Neural cell (in vitro differentiated cells): ENCODE data around the gene OR2F2. TPM values are rescaled to one million over a fixed set of nuclear protein-coding genes. Genes with fewer than 3 reads are reported as not detected.

ENCODE experiments used
- H2AFZ ChIP-seq: fragments of 200-600, 300-800 bp; sonication (generic), shearing (Covaris generic); 2 replicates; pipeline ENCODE4 v1.6.0; 2014; ENCODE audit warnings: low read depth, mild to moderate bottlenecking, antibody characterized with exemption, low read length, moderate library complexity
- H3F3A ChIP-seq: fragments of 200-600 bp; shearing (Covaris generic); 2 replicates; pipeline ENCODE4 v1.6.1; 2016; ENCODE audit warnings: mild to moderate bottlenecking, moderate library complexity, mixed read lengths, antibody characterized with exemption, low read length; ENCODE audit not compliant: insufficient read depth, poor library complexity, severe bottlenecking
- H3K27ac ChIP-seq: fragments of 200-600, 300-800 bp; sonication (generic), shearing (Covaris generic); 2 replicates; pipeline ENCODE4 v1.5.1; 2014; ENCODE audit warnings: mild to moderate bottlenecking, low read length, moderate library complexity
- H3K27me3 ChIP-seq: fragments of 300-800, 200-600 bp; sonication (generic), shearing (Covaris generic); 2 replicates; pipeline ENCODE4 v1.6.0; 2014; ENCODE audit warnings: mild to moderate bottlenecking, low read depth, low read length, moderate library complexity; ENCODE audit not compliant: insufficient read depth
- H3K36me3 ChIP-seq: fragments of 300-800, 200-600 bp; sonication (generic), shearing (Covaris generic); 2 replicates; pipeline ENCODE4 v1.5.1; 2014; ENCODE audit warnings: mild to moderate bottlenecking, antibody characterized with exemption, low read length, moderate library complexity; ENCODE audit not compliant: insufficient read depth
- H3K4me2 ChIP-seq: fragments of 300-800, 200-600 bp; sonication (generic), shearing (Covaris generic); 2 replicates; pipeline ENCODE4 v1.6.0; 2014; ENCODE audit warnings: mild to moderate bottlenecking, low read length
- H3K4me3 ChIP-seq: fragments of 300-800, 200-600 bp; sonication (generic), shearing (Covaris generic); 2 replicates; pipeline ENCODE4 v1.5.1; 2014; ENCODE audit warnings: mild to moderate bottlenecking, low read length, moderate library complexity
- H3K79me2 ChIP-seq: fragments of 200-600 bp; shearing (Covaris generic); replicated peaks from 2 replicates; pipeline ENCODE4 v1.6.0; 2014; ENCODE audit warnings: mild to moderate bottlenecking, low read length, moderate library complexity; ENCODE audit not compliant: insufficient read depth
- H3K9ac ChIP-seq: fragments of 300-800, 200-600 bp; sonication (generic), shearing (Covaris generic); 2 replicates; pipeline ENCODE4 v1.6.1; 2016; ENCODE audit warnings: mild to moderate bottlenecking, low read length, mixed read lengths
- H3K9me2 ChIP-seq: fragments of 200-600 bp; shearing (Covaris generic); 2 replicates; pipeline ENCODE4 v1.6.1; 2016; ENCODE audit warnings: mild to moderate bottlenecking, low read length, mixed read lengths; ENCODE audit not compliant: insufficient read depth
- H3K9me3 ChIP-seq: fragments of 200-600, 300-800 bp; sonication (generic), shearing (Covaris generic); 2 replicates; pipeline ENCODE4 v1.6.1; 2016; ENCODE audit warnings: mild to moderate bottlenecking, mixed run types, low read length, moderate library complexity, mixed read lengths
- H4K20me1 ChIP-seq: fragments of 200-600 bp; shearing (Covaris generic); 2 replicates; pipeline ENCODE4 v1.6.1; 2016; ENCODE audit warnings: mild to moderate bottlenecking, mixed run types; ENCODE audit not compliant: insufficient read depth
- EP300 ChIP-seq: fragments of 450-650 bp; conservative IDR thresholded peaks from 2 replicates; pipeline ENCODE4 v1.6.1; 2014; ENCODE audit warnings: antibody characterized with exemption, mild to moderate bottlenecking, moderate library complexity; ENCODE audit not compliant: poor library complexity, severe bottlenecking
- EZH2 ChIP-seq: fragments of 200-600, 300-800 bp; shearing (Covaris generic), sonication (generic); IDR thresholded peaks from 2 replicates; pipeline ENCODE4 v1.6.1; 2014; ENCODE audit warnings: antibody characterized with exemption, low read length, borderline replicate concordance, mild to moderate bottlenecking; ENCODE audit not compliant: insufficient read depth, poor library complexity, severe bottlenecking
- MXI1 ChIP-seq: fragments of 450-650 bp; conservative IDR thresholded peaks from 2 replicates; pipeline ENCODE4 v1.6.1; 2014; ENCODE audit warnings: antibody characterized with exemption, mild to moderate bottlenecking; ENCODE audit not compliant: poor library complexity, severe bottlenecking
- POLR2AphosphoS5 ChIP-seq: IDR thresholded peaks from 2 replicates; pipeline ENCODE4 v1.6.1; 2012
- RAD21 ChIP-seq: fragments of 450-650 bp; conservative IDR thresholded peaks from 2 replicates; pipeline ENCODE4 v1.6.1; 2014; ENCODE audit warnings: antibody characterized with exemption, mild to moderate bottlenecking, moderate library complexity
- REST ChIP-seq: IDR thresholded peaks from 2 replicates; pipeline ENCODE4 v1.6.1; 2012; ENCODE audit warnings: borderline replicate concordance
- SMC3 ChIP-seq: fragments of 450-650 bp; conservative IDR thresholded peaks from 2 replicates; pipeline ENCODE4 v1.6.1; 2014; ENCODE audit warnings: antibody characterized with exemption, mild to moderate bottlenecking, moderate library complexity; ENCODE audit not compliant: poor library complexity
- TAF1 ChIP-seq: IDR thresholded peaks from 2 replicates; pipeline ENCODE4 v1.6.1; 2012; ENCODE audit warnings: low read depth
- polyA plus RNA-seq: library from polyadenylated mRNA; depleted of rRNA; stranded (reverse); fragments of >200 nt; gene quantifications from 2 replicates; pipeline ENCODE4 v1.2.3, GENCODE V29; 2014

OR2F2 gene
- polyA plus RNA-seq, 1 donor from 2014 or later, result not detected

DNA sequence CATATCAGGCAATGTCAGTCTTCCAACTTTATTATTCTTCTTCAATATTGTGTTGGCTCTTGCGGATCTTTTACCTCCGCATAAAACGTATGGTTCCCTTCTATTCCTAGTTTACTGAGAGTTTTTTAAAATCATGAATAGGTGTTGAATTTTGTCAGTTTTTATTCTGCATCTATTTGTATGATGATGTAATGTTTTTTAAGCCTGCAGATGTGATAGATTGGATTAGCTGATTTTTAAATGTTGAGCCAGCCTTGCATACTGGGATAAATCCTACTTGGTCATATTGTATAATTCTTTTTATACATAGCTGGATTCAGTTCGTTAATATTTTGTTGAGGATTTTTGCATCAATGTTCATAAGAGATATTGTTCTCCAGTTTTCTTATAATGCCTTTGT, 10.4 kb downstream of the OR2F2 start:
- H3K36me3 ChIP-seq, result no peaks in the 10 kb centered on the region
- H4K20me1 ChIP-seq, result no peaks in the 10 kb centered on the region
- no peaks in the 10 kb centered on the region for H3K79me2 ChIP-seq
- no peaks in the 10 kb centered on the region for H3K9me3 ChIP-seq
- no peak overlapping the region for H3K4me3 ChIP-seq
- H3K9me2 ChIP-seq, result no peaks in the 10 kb centered on the region
- no peak overlapping the region for H3K4me2 ChIP-seq
- H3K27ac ChIP-seq, result no peak overlapping the region
- H3K9ac ChIP-seq, result no peak overlapping the region
- no peaks in the 10 kb centered on the region for H3K27me3 ChIP-seq
- H2AFZ ChIP-seq, result no peak overlapping the region
- no peaks in the 10 kb centered on the region for H3F3A ChIP-seq
- TF ChIP-seq TAF1 (no peak), MXI1 (no peak), REST (no peak), EP300 (no peak), EZH2 (no peak), POLR2AphosphoS5 (no peak), RAD21 (no peak)

DNA sequence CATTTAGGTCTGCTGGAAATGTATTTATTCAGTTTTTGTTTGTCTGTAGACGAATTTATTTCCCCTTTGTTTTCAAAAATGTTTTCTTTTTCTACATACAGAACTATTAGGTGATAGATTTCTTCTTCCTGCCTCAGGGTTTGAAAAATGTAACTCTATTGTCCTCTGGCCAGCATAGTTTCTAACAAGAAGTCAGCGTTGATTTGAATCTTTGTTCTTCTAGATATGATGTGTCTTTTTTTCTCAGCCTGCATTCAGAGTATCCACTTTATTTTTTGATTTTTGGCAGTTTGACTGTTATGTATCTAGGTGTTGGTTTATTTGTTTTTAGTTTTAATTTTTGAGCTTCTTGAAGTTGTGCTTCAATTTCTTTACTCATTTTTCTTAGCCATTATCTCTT, 12.1 kb downstream of the OR2F2 start:
- no peaks in the 10 kb centered on the region for H3K36me3 ChIP-seq
- H3F3A ChIP-seq, result no peaks in the 10 kb centered on the region
- no peaks in the 10 kb centered on the region for H4K20me1 ChIP-seq
- no peaks in the 10 kb centered on the region for H3K27me3 ChIP-seq
- no peak overlapping the region for H3K27ac ChIP-seq
- H3K9ac ChIP-seq, result no peak overlapping the region
- no peak overlapping the region for H2AFZ ChIP-seq
- H3K4me3 ChIP-seq, result no peak overlapping the region
- H3K4me2 ChIP-seq, result no peak overlapping the region
- TF ChIP-seq SMC3 (no peak), REST (no peak), EZH2 (no peak), TAF1 (no peak)
- H3K9me3 ChIP-seq, result no peaks in the 10 kb centered on the region
- H3K9me2 ChIP-seq, result no peaks in the 10 kb centered on the region
- H3K79me2 ChIP-seq, result no peaks in the 10 kb centered on the region
